GM12873 (cell line): ENCODE results near the gene FLII.

Source experiments
- TF ChIP-seq, protein P1 (sequence below): IDR thresholded peaks from 2 replicates; pipeline ENCODE4 v1.5.1; 2012; ENCODE audit warnings: low read depth, mild to moderate bottlenecking, moderate library complexity, low read length, control low read depth; ENCODE audit not compliant: insufficient read depth; ENCODE audit errors: missing control alignments

FLII gene

DNA sequence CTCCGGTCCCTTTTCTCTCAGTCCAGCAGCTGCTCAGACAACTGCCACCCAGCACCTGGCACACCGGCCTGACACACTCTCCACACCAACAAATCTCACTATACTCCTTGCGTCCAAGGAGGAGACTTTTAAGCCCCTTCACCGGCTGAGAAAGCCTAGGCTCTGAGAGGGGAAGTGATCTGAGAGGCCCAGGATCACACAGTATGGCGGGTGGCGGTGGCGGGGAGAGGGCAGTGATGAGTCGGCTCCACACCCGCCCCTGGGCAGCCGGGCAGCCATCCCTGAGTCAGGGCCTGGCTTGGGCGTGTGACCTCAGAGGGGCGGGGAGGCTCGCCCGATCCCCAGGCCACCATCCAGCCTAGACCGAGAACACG, 569 bp downstream of the FLII start:
- TF ChIP-seq, protein P1, sequence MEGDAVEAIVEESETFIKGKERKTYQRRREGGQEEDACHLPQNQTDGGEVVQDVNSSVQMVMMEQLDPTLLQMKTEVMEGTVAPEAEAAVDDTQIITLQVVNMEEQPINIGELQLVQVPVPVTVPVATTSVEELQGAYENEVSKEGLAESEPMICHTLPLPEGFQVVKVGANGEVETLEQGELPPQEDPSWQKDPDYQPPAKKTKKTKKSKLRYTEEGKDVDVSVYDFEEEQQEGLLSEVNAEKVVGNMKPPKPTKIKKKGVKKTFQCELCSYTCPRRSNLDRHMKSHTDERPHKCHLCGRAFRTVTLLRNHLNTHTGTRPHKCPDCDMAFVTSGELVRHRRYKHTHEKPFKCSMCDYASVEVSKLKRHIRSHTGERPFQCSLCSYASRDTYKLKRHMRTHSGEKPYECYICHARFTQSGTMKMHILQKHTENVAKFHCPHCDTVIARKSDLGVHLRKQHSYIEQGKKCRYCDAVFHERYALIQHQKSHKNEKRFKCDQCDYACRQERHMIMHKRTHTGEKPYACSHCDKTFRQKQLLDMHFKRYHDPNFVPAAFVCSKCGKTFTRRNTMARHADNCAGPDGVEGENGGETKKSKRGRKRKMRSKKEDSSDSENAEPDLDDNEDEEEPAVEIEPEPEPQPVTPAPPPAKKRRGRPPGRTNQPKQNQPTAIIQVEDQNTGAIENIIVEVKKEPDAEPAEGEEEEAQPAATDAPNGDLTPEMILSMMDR = peak; percentile 9

DNA sequence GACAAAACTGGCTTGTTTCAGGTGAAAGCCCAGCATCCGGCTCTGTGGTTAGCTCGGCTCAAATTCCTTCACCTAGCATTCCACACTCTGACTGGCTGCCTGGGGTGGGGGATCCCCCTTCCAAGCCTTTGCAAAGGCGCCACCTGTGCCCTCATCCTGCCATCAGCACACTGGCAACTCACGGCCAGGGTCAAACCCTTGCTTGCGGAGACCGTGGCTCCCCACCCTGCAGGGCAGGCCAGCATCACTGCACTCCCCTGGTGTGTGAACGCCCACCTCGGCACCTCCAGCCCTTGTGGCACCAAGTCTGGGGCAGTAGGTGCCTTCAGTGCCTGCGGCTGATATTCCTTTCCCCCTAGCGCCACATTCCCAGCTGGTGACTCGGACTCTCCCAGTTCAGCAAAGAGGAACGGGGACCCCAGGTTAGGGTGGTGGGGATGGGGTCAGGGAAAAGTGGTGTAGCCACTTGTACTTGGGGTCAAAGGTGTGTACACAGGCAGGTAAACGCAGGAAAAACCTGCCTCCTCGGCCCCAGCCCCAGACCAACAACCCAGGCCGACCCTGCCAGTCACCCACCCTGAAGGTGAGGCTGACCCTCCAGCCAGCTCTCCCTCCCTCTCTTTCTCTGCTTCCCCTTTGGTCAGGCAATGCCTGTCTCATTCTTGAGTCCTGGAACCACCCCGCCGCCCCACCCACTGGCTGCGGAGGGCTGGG, 1.1 kb downstream of the FLII start:
- TF ChIP-seq, protein P1 = no peak

DNA sequence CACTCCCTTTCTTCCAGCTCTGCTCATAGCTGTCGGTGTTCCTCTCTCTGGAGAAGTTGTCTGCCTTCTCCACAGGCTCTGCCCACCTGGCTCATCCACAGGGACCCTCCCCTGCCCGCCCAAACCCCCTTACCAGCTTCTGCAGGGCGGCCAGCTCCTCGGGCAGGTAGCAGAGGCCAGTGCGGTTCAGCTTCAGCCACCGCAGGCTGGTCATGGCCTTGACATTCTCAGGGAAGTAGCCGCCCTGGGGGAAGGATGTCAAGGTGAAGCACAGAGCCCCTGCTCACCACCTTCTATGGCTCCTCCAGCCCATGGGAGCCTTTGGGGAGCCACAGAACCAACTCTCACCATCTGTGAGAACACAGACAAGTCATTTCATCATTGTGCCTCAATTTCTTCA, 1.8 kb downstream of the FLII start:
- TF ChIP-seq, protein P1 = no peak

DNA sequence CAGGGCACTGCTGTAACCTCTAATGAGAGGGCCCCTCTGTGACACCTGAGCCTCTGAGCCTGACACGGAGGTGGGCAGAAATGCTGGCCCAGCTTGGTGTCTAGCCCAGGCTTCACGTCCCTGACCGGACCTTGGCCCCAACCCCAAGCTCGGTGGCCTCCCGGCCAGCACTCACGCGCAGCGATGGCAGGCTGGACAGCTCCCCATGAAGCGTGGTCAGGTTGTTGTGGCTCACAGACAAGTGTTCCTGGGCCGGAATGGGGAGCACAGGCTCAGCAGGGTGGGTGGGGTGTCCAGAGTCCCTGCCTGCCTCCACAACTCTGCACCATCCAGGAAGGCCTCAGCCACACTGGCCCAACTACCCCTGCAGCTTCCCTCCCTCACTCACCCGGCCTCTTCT, 2.2 kb downstream of the FLII start:
- TF ChIP-seq, protein P1 = no peak

DNA sequence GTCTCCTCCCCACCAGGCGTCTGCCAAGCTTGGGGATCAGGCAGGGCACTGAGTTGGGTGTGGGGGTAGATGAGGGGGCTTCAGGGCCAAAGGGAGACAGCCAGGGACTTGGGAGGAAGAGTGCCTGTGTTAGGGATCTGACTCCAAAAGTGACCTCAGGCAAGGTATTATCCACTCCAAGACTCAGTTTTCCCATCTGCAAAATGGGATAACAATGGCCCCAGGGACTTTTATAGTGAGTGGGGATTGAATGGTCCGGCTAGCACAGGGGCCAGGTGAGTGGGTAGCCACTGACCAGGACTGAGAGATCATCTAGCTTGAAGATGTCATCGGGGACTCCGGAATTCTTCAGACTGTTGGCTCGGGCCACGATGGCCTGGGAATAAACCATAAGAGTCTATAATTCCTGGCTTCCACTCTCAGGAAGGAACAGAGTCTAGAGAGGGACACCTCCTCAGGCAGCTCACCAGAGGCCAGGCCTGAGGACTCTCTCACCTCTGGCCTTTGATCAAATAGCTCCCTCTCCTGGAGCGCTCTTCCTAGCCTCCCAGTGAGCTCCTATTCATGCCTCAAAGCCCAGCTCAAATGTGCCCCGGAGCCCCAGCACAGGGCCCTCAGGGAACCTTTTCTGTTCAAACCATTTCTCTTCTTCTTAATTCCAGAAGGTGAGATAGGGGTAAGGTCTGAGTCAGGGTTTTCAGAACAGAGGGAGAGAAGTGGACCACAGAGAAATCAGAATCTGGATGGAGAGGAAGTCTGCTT, 3.5 kb downstream of the FLII start:
- TF ChIP-seq, protein P1 = no peak

DNA sequence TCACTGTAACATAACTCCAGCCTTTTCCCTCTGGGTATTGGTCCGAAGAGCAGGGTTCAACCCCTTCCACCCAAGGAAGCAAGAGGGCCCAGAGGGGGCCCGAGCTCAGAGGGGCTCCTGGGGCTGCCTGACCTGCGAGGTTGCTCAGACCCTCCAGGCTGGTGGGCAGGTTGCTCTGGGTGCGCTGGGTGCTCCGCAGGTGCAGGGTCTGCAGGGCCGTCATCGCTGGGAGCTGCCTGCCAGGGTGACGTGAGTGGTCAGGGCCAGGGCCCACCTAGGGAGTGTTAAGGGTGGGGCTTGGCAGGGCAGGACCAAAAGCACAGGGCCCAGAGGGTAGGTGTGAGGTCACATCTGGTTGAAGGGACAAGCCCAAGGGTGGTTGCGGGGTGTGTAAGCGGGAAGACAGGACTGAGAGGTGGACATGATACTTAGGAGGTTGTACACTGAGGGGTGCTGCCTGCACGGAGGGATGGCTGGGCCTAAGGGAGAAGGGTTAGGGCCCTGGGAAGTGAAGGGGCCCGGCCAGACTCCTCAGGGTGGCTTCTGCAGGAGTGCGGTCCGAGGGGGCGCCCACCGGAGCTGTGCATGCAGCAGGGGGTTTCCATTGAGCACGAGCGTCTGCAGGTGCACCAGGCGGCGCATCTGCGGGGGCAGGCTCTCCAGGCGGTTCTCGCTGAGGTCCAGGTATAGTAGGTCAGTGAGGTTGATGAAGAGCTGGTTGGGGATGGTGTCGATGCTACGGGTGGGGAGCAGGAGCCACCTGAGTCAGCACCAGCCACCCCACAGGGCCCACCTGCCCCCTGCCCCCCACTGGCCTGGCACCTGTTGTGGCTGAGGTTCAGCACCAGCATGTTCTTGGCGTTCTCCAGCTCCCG, 4.4 kb downstream of the FLII start:
- TF ChIP-seq, protein P1 = no peak
